ENCODE results near the gene GPRASP2.

The GPRASP2 gene

DNA sequence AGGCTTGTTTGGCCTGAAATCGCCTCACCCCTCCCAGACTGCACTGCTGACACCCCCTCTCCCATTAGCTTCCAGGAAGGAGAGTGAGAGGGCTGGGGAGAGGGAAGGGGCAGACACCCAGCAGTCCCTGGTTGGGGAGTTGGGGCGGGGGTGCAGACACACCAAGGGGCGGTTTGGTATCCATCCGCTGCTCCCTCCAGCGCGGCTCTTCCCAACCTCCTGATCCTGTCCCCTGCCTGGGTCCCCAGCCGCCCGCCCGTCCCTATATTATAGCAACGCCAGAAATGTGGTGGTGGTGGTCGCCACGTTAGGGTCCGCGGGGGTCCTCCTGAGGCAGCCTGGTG is 33.2 kb downstream of the GPRASP2 start:
- no peak for DNase-seq (ENCODE audit: low spot score)

- no peak for DNase-seq (ENCODE audit: low spot score)
Observed at GRCh38 chrX:102745857-102746584, 33.8 kb downstream of the GPRASP2 start.

- DNase-seq (ENCODE audit: low spot score): no peak
Observed at GRCh38 chrX:102765217-102765616, 53.0 kb downstream of the GPRASP2 start.

DNA sequence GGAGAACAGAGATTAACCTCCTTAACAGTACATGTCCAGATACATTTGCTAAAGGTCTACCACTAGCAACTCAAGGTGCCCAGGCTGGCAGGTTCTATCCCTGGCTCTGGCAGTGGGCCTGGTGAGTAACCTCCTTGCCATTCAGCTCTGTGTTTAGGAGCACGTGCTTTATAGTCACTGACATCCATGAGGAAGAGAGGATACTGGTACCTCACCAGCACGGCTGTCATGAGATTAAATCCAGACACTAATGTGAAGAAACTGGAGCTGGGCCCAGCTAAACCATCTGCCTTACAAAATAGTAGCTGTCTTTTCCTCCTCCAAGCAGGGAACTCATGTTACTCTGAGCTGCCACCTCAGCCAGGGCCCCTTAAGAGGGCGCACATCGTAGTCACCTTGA is 53.6 kb downstream of the GPRASP2 start:
- DNase-seq (ENCODE audit: low spot score): no peak

- no peak for DNase-seq (ENCODE audit: low spot score)
Observed at GRCh38 chrX:102767287-102767686, 55.0 kb downstream of the GPRASP2 start.
